ENCODE data around the gene OCIAD1. TPM values are rescaled to one million over a fixed set of nuclear protein-coding genes. Genes with fewer than 3 reads are reported as not detected.

OCIAD1 gene
- total and polyA plus RNA-seq, 2 of the 13 experiments (the other 11 are each of a cell fraction or from before 2014, with no cell fraction given) = 67.3 to 74.9 TPM

- TF ChIP-seq ZNF720 (CRISPR knock-in tag; IDR thresholded peaks at IDR 0.05) = no peak
- no peak for TF ChIP-seq ZNF513 (CRISPR knock-in tag; conservative IDR thresholded peaks at IDR 0.05)
- no peak for TF ChIP-seq ZNF160 (CRISPR knock-in tag; IDR thresholded peaks at IDR 0.05)
- TF ChIP-seq NFKBIZ (CRISPR knock-in tag; IDR thresholded peaks at IDR 0.05) = no peak
- TF ChIP-seq MZF1 (CRISPR knock-in tag; IDR thresholded peaks at IDR 0.05; ENCODE audit: borderline replicate concordance) = no peak
- no peak for TF ChIP-seq MXD3 (CRISPR knock-in tag; IDR thresholded peaks at IDR 0.05)
- TF ChIP-seq ZSCAN22 (CRISPR knock-in tag; IDR thresholded peaks at IDR 0.05) = no peak
- no peak for TF ChIP-seq HOXA5 (CRISPR knock-in tag; IDR thresholded peaks at IDR 0.05)
- peak; percentile 46; the same call in 1 of the 2 replicates for TF ChIP-seq DMAP1 (CRISPR knock-in tag; IDR thresholded peaks at IDR 0.05)
- TF ChIP-seq, protein P1, sequence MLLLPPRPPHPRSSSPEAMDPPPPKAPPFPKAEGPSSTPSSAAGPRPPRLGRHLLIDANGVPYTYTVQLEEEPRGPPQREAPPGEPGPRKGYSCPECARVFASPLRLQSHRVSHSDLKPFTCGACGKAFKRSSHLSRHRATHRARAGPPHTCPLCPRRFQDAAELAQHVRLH (CRISPR knock-in tag; IDR thresholded peaks at IDR 0.05; ENCODE audit: borderline replicate concordance, low read depth) = no peak
- TF ChIP-seq ZNF550 (CRISPR knock-in tag; IDR thresholded peaks at IDR 0.05; ENCODE audit: borderline replicate concordance) = no peak
- TF ChIP-seq JUND (CRISPR knock-in tag; IDR thresholded peaks at IDR 0.05) = no peak
- no peak for TF ChIP-seq ZSCAN9 (CRISPR knock-in tag; IDR thresholded peaks at IDR 0.05; ENCODE audit: borderline replicate concordance)
- peak; percentile 84 for TF ChIP-seq PHF8 (CRISPR knock-in tag; IDR thresholded peaks at IDR 0.05)
- TF ChIP-seq JUNB (CRISPR knock-in tag; IDR thresholded peaks at IDR 0.05; ENCODE audit: borderline replicate concordance) = no peak
- no peak for TF ChIP-seq CENPBD1 (CRISPR knock-in tag; IDR thresholded peaks at IDR 0.05; ENCODE audit: borderline replicate concordance, low read depth)
- no peak for TF ChIP-seq ZBTB10 (CRISPR knock-in tag; IDR thresholded peaks at IDR 0.05; ENCODE audit: borderline replicate concordance)
- TF ChIP-seq ZMYM3 (CRISPR knock-in tag; IDR thresholded peaks at IDR 0.05) = no peak
- no peak for TF ChIP-seq ZNF326 (CRISPR knock-in tag; IDR thresholded peaks at IDR 0.05; ENCODE audit: borderline replicate concordance)
- no peak for TF ChIP-seq HNRNPK (IDR thresholded peaks at IDR 0.05; ENCODE audit: low read depth, low read length, poor library complexity, severe bottlenecking)
- TF ChIP-seq REPIN1 (CRISPR knock-in tag; IDR thresholded peaks at IDR 0.05; ENCODE audit: borderline replicate concordance, low read depth) = no peak
- no peak for TF ChIP-seq GPBP1L1 (CRISPR knock-in tag; IDR thresholded peaks at IDR 0.05)
- TF ChIP-seq BORCS8-MEF2B (CRISPR knock-in tag; IDR thresholded peaks at IDR 0.05) = peak; percentile 64; the same call in 1 of the 2 replicates
- no peak for TF ChIP-seq NFIB (CRISPR knock-in tag; IDR thresholded peaks at IDR 0.05; ENCODE audit: borderline replicate concordance)
Measured at GRCh38 chr4:48830706-48831531, at the start of gene OCIAD1 (continued).
